GM21423 (cell line): Measurements from ENCODE around the gene KIF1C.
"Not testable (repeated sequence)": the region's sequence is repeated elsewhere in the genome, so short reads cannot be mapped to it uniquely, and the experiment has no call there.

Experiments
- ATAC-seq: cut with Tn5 transposase; IDR thresholded peaks from one replicate; pipeline ENCODE4 v1.9.1; 2021; ENCODE audit warnings: mild to moderate bottlenecking, moderate library complexity; ENCODE audit not compliant: unreplicated experiment

The KIF1C gene

DNA sequence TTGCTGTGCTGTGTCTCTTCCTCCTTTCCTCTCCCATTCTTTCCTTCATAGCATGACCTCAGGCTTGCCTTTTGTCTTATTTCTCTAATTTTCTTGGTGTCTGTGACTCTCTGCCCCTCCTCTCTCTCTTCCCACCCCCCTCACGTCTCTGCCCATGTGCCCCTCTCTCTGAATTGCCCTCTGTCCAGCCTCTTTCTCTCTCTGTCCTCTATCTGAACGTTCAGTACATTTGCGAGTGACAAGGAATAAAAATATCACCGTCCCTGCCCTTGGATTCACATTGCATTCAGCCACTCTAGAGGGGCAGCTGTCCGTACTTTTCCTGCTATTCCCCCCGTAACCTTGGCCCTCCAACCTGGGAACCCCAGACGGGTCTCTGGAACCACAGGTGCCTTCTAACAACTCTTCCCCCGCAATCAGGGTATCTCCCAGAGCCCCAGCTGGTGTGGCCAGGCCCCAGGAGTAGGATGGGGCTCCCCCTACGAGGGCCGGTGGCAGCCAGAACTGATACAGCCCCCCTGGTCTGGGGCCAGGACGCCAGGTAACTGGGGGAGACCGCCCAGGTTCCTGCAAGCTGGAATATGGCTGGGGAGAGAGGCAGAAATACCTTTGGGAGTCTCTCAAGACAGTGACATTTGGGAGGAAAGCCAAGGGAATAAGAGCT lies 1.8 kb downstream of the KIF1C start:
- ATAC-seq = no peak

DNA sequence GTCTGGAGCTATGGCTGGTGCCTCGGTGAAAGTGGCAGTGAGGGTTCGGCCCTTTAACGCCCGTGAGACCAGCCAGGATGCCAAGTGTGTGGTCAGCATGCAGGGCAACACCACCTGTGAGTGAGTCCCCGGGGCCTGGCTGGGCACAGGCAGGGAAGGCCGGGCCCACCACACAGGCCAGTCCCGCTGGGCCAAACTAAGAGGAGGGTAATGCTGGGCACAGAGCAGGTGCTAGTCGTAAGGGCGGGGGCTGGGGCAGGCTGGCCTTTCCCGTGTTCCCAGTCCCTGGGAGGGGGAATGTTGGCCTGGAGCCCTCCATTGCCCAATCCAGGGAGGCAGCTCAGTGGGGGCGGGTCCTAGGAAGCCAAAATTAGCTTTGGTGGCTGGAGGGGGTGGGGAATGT lies 2.5 kb downstream of the KIF1C start:
- no peak for ATAC-seq

DNA sequence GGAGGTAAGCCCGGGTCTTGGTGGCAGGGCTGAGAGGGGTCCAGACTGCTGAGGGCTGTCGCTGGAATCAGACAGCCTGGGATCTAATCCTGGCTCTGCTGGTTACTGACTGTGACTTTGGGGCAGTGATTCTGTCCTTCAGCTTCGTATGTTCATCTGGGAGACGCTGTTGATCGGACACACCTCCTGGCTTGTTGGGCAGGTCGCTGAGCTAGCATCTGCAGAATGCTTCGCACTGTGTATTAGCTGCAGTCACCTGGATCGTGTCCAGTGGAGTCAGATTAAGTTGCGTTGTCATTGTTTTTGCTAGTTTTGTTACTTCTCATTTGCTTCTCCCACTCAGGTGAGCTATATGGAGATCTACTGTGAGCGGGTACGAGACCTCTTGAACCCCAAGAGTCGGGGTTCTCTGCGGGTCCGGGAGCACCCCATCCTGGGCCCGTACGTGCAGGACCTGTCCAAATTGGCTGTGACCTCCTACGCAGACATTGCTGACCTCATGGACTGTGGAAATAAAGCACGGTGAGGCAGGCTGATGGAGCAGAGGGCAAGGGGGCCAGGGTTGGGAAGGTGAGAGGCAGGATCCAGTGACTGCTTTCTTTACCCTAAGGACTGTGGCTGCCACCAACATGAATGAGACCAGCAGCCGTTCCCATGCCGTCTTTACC lies 4.5 kb downstream of the KIF1C start:
- ATAC-seq = no peak

DNA sequence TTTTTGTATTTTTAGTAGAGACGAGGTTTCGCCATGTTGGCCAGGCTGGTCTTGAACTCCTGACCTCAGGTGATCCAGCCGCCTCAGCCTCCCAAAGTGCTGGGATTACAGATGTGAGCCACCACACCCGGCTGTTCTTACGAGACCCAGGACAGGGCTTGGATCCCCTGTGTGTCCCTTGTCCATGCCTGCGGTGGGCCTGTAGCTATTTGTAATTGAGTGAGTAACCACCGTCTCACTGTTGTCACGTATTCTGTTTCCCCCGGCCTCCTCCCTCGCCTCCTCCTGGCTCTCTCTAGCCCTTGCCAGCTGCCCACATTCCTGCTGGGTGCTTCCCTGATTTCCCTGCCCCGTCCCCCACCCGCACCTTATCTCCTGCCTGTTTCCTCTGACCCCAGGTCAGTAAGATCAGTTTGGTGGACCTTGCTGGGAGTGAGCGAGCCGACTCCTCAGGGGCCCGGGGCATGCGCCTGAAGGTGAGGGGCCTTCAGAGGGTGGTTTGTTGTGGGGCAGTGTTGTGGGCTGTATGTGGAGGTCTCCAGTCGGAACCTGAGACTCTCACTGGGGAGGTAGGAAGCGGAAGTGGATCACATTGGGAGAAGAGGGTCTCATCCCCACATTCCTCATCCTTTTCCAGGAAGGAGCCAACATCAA lies 5.6 kb downstream of the KIF1C start:
- no peak for ATAC-seq

DNA sequence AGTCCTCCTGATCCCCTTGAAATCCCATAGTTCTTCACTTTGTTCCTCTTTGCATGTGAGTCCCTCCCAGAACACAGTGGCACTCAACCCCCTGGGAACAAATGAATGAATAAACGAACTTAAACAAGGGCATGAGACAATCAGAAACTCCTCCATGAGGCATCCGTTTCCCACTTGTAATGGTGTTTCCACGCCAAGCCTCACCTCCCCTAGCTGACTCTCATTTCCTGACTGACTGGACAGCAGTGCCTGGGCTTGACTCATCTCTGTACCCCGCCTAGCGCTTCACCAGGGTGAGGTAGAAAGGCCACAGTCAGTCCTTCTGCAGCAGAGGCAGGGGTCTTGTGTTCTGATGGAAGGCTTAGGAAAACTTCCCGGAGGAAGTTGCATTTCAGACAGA lies 14.2 kb downstream of the KIF1C start:
- no peak for ATAC-seq

DNA sequence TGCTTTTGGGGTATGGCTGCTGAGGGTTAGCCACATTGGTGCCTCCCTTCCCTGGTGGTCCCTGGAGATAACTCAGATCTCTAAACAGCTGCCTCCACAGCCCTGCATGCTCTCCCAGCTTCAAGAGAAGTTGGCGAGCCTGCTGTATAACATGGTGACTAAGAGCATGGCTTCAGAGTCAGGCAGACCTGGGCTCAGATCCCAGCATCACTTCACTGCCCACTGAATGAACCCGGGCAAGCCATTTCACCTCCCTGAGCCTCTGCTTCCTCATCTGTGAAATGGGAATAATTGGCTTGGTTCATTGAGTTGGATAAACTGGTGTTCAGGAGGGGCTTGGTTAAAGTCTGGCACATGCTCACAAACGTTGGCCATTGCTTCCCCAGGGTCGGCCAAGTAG lies 16.6 kb downstream of the KIF1C start:
- ATAC-seq = no peak

DNA sequence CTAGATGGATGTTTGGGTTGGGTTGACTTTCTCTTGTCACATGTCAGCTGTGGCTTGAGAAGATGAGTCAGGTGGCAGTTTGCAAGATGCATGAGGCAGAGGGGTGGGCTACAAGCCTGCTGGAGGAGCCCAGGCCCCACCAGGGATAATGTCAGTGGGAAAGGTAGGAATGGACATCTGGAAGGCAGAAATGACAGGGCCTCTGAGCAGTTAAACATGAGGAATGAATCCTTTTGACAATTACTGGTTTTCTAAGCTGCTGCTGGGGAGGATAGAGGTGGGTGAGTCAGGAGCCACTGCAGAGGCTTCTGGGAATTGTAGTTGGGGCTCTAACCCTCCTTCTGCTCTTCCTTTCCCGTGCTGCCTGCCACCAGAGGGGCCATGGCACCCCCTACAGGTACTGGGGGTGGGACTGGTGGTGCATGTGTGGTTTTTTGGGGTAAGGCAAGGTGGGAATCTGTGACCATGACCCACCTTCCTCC lies 21.8 kb downstream of the KIF1C start:
- ATAC-seq = no peak

DNA sequence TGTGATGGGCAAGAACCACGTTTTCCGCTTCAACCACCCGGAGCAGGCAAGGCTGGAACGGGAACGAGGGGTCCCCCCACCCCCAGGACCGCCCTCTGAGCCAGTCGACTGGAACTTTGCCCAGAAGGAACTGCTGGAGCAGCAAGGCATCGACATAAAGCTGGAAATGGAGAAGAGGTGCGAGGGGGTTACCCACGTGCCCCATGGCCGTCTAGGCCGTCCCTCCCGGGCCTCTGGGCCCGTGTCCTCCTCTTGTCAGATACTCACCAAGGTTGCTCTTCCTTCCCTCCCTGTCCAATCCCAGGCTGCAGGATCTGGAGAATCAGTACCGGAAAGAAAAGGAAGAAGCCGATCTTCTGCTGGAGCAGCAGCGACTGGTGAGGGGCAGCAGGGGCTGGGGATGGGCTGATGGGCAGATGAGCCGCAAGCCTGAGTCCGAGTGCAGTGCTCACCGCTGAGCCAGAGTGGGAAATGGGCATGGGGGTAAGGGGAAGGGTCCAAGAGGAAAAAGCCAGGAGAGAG lies 22.8 kb downstream of the KIF1C start:
- ATAC-seq = no peak

DNA sequence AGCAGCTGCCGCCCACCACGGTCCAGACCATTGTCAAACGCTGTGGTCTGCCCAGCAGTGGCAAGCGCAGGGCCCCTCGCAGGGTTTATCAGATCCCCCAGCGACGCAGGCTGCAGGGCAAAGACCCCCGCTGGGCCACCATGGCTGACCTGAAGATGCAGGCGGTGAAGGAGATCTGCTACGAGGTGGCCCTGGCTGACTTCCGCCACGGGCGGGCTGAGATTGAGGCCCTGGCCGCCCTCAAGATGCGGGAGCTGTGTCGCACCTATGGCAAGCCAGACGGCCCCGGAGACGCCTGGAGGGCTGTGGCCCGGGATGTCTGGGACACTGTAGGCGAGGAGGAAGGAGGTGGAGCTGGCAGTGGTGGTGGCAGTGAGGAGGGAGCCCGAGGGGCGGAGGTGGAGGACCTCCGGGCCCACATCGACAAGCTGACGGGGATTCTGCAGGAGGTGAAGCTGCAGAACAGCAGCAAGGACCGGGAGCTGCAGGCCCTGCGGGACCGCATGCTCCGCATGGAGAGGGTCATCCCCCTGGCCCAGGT lies 24.5 kb downstream of the KIF1C start:
- ATAC-seq = no peak

DNA sequence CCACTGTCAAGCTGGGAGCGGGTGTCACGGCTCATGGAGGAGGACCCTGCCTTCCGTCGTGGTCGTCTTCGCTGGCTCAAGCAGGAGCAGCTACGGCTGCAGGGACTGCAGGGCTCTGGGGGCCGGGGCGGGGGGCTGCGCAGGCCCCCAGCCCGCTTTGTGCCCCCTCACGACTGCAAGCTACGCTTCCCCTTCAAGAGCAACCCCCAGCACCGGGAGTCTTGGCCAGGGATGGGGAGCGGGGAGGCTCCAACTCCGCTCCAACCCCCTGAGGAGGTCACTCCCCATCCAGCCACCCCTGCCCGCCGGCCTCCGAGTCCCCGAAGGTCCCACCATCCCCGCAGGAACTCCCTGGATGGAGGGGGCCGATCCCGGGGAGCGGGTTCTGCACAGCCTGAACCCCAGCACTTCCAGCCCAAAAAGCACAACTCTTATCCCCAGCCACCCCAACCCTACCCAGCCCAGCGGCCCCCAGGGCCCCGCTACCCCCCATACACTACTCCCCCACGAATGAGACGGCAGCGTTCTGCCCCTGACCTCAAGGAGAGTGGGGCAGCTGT lies 25.9 kb downstream of the KIF1C start:
- no peak for ATAC-seq

DNA sequence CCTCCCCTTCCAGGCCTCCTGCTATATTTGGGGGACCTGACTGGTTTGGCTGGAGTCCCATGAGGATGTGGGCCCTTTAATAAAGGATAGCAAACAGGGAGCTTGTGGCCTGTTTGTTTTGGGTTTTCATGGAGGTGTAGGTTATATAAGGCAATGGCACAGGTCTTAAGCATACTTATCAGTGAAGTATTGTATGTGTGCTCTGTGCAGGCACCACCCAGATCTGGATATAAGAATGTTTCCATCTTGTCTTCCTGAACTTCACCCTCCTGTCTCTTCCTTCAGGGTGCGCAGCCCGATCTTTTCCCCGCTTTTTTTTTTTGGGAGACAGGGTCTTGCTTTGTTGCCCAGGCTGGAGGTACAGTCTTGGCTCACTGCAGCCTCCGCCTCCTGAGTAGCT lies 26.9 kb downstream of the KIF1C start:
- no peak for ATAC-seq

DNA sequence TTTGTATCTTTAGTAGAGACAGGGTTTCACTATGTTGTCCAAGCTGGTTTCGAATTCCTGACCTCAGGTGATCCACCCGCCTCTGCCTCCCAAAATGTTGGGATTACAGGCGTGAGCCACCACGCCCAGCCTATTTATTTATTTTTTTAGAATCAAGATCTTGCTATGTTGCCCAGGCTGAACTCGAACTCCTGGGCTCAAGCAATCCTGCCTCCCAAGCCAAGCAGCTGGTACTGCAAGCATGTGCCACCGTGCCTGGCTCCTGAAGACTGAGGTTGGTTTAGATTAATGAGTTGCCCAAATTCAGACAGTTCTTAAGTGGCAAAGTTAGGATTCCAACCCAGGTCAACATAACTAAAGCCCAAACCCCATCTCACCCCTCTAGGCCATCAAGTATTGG lies 29.5 kb downstream of the KIF1C start:
- ATAC-seq = no peak

DNA sequence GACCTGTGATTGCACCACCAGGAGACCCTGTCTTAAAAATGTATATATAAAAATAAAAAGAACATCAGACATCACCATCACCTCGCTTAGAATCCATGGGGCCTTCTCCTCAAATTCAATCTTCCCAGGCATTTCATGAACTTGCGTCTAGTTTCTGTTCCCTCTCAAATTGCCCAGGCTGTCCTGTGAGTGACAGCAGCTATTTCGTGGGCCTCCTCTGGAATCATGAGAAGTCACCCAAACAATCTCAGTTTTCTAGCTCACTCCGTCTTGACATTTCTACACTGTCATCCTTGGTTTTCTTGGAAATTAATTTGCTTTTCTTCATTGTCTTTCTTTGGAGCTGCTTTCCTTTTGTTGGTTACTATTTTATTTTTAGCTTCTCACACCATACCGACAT lies 30.2 kb downstream of the KIF1C start:
- ATAC-seq = no peak

DNA sequence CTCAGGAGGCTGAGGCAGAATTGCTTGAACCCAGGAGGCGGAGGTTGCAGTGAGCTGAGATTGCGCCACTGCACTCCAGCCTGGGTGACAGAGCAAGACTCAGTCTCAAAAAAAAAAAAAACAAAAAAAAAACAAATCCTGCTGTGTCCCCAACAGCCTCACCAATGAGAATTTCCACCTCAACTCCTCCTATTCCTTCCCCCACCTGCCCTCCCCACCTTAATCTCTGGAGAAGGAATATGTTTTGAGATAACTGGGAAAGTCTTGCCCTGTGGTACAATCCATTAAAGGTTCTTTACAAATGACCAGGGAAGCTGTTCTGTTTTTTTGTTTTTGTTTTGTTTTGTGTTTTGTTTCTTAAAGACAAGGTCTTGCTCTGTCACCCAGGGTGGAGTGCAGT lies 32.4 kb downstream of the KIF1C start:
- not testable (repeated sequence) for ATAC-seq

DNA sequence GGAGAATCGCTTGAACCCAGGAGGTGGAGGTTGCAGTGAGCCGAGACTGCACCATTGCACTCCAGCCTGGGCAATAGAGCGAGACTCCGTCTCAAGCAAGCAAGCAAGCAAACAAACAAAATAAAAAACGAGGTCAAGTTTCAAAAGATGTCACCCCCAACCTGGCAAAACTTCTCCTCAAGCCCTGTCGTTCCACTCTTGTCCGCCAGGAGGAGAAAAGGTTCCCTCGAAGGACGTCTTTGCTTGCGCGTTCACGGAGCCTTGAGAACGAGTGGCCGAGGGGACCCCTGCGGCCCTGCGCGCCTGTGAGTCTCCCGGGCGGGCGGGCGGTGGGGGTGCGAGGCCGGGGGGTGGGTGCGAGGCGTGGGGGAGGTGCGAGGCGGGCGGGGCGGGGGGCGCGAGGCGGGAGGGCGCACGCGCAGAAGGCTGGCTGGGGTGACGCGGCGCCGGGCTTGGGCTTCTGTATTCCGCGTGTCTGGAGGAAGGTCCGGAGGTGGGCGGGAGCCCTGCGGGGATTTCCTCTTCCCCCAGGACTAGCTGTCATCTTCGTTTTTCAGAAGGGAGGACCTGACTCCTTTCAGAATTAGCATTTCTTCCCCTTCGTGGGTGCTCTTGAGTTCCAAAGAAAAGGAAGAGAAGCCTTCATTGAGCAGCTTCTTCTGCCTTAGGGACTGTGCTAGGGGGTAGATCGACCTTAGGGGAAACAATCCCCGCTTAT lies 33.8 kb downstream of the KIF1C start:
- peak; percentile 69 for ATAC-seq

DNA sequence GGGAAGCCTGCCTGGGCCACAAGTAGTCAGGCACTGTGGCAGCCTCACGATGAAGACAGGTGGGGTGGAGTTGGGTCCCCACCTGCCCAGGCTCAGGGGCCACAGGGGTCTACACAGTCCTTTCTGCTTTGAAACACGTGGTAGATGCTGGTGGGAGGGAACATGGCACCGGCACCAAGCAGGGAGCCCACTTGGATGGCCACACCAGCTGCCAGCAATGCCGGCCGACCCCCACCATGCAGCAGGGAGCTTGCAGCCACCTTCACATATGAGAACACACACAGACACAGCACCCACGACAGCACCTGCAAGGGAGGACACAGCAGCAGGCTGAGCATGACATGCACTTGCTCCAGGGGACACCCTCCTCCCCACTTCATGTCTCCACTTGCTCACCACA lies 35.1 kb downstream of the KIF1C start:
- no peak for ATAC-seq

DNA sequence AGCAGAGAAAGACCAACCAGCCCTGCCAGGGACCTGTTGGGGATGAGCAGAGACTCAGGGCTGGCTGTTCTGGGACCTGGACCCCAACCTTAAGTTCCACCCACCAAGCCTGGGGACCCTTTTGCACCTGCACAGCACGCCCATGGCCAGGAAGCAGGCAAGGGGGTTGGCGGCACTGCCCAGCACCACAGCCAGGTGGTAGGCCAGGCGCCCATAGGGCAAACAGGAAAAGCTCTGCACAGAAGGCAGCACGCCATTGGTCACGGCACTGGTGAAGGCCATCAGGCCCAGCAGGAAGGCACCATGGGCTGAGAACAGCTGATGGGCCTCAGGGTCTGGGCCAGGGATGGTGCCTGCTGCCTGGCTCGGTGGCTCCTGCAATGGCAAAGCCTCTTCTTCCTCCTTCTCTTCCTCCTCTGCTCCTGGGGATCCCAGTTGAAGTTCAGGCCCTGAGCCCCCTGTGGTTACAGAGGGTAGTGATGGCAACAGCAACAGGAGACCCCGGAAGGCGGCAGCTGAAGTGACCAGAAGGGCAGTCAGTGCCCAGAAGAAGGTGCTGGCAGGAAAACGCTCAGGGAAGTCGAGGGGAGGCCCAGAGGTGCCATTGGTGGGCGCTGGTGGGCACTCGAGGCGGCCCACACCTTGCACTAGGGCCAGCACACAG lies 35.7 kb downstream of the KIF1C start:
- ATAC-seq = no peak

DNA sequence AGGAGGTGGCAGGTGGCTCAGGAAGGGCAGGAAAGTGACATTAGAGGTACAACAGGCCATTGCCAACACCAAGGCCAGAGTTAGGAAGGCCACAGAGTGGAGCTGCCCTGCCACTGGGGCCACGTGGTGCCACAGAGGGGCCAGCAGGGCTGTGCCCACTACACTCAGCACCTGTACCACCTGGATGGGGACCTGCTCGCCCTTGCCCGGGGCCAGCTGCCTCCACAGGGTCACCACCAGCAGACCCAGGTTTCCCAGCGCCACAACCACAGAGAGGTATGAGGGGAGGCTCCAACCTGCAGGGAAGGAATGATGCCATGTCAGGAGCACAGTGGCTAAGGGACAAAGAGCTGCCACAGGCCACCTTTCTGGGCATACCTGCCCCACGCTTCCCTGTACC lies 36.3 kb downstream of the KIF1C start:
- ATAC-seq = no peak

DNA sequence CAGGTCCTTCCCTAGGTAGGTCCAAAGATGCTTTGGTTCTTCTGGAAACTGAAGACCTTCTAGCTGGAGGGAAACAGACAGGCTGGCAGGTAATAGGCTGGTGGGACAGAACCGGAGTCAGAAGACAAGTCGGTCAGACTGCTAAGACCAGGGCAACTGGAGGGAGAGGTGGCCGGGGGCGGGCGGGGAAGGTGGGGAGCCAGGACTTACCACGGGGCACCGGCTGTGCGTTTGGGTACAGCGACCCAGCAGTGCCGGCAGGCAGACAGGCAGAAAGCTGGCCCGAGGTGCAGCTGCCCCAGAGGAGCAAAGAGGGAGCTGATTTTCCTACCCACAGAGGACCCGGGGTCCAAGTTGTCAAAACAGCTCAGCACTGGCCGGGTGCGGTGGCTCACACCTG lies 36.9 kb downstream of the KIF1C start:
- ATAC-seq = no peak

DNA sequence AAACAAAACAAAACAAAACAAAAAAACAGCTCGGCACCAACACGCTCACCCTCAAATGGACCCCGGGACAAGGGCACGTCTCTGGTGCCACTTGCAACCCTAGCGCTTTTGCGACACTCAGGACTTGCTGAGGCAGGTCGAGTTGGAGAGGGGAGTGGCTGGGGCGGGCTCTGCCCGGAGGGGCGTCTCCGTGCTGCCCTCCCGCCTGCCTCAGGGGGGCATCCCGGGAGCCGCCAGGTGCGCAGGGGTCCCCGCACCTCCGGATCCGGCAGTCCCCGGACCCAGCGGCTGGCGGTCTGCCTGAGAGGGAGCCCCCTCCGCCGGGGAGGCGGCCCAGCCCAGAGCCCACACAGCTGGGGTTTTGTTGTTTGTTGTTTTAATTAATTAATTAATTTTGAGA lies 37.6 kb downstream of the KIF1C start, which contains the start of gene SLC52A1:
Gene SLC52A1 (minus strand): TSS at position 112 of the 400 bp plus-strand sequence. CDS start 820 bp downstream, outside the sequence.
- no peak for ATAC-seq
